IMR-90 (cell line): Measurements from ENCODE around the gene KCNT1. TPM values are rescaled to one million over a fixed set of nuclear protein-coding genes. Genes with fewer than 3 reads are reported as not detected.

ENCODE experiments used
- ATAC-seq: fragments of 200-7000 bp; cut with Tn5 transposase; 2 replicates; pipeline ENCODE4 v1.9.1; 2020; ENCODE audit warnings: low read depth, mild to moderate bottlenecking, moderate library complexity
- BruUV-seq: library from RNA; stranded (reverse); fragments of 400-500 nt; replicated peaks from 2 replicates; lab custom pipeline; 2021; lab: Mats Ljungman, UMichigan
- CTCF ChIA-PET: fragments of 300-600 bp; formaldehyde crosslinking; extraction: SDS; loops from one replicate; lab custom pipeline; 2021; ENCODE audit warnings: antibody characterized with exemption; lab: Yijun Ruan, JAX
- POLR2A ChIA-PET: fragments of 300-600 bp; sonication (Branson Sonifier 250); formaldehyde crosslinking; loops from one replicate; lab custom pipeline; 2022; ENCODE audit warnings: antibody characterized with exemption; ENCODE audit not compliant: unreplicated experiment; lab: Charles Lee
- DNase-seq: peaks from one replicate; pipeline ENCODE4 v3.0.0; 2013
- H2AFZ ChIP-seq: replicated peaks from 2 replicates; pipeline ENCODE3; 2013; ENCODE audit warnings: low read length, mild to moderate bottlenecking; ENCODE audit not compliant: poor library complexity
- H2AK5ac ChIP-seq: 2 replicates; pipeline ENCODE4 v1.6.1; 2013; ENCODE audit warnings: low read depth, low read length, inconsistent platforms
- H2AK9ac ChIP-seq: replicated peaks from 2 replicates; pipeline ENCODE3; 2013; ENCODE audit warnings: mild to moderate bottlenecking, low read depth, low read length, moderate library complexity; ENCODE audit not compliant: poor library complexity
- H2BK120ac ChIP-seq: 2 replicates; pipeline ENCODE4 v1.6.1; 2013; ENCODE audit warnings: low read depth, low read length, inconsistent platforms
- H2BK15ac ChIP-seq: 3 replicates; pipeline ENCODE4 v1.6.1; 2013; ENCODE audit warnings: low read depth, low read length, inconsistent platforms
- H2BK20ac ChIP-seq: 2 replicates; pipeline ENCODE4 v1.6.1; 2013; ENCODE audit warnings: low read depth, mild to moderate bottlenecking, inconsistent platforms, low read length, moderate library complexity
- H2BK5ac ChIP-seq: 2 replicates; pipeline ENCODE4 v1.6.1; 2013; ENCODE audit warnings: mild to moderate bottlenecking, low read depth, low read length, inconsistent platforms; ENCODE audit not compliant: poor library complexity, severe bottlenecking
- H3K14ac ChIP-seq: replicated peaks from 2 replicates; pipeline ENCODE4 v1.6.1; 2013; ENCODE audit warnings: low read depth, low read length, inconsistent platforms
- H3K18ac ChIP-seq: 2 replicates; pipeline ENCODE4 v1.6.1; 2013; ENCODE audit warnings: low read depth, low read length, control low read depth
- H3K23ac ChIP-seq: 2 replicates; pipeline ENCODE4 v1.6.1; 2013; ENCODE audit warnings: low read depth, low read length, inconsistent platforms
- H3K27ac ChIP-seq: 2 replicates; pipeline ENCODE4 v1.5.1; 2013; ENCODE audit warnings: mild to moderate bottlenecking, control low read depth, low read length; ENCODE audit not compliant: insufficient read depth
- H3K27me3 ChIP-seq: 2 replicates; pipeline ENCODE4 v1.6.1; 2013; ENCODE audit warnings: low read length; ENCODE audit not compliant: control insufficient read depth, insufficient read depth
- H3K36me3 ChIP-seq: 2 replicates; pipeline ENCODE4 v1.6.1; 2013; ENCODE audit warnings: low read length, mixed read lengths; ENCODE audit not compliant: control insufficient read depth, insufficient read depth
- H3K4ac ChIP-seq: 2 replicates; pipeline ENCODE4 v1.6.1; 2013; ENCODE audit warnings: low read depth, low read length, inconsistent platforms
- H3K4me1 ChIP-seq: 2 replicates; pipeline ENCODE4 v1.6.1; 2013; ENCODE audit warnings: low read length, mixed read lengths; ENCODE audit not compliant: control insufficient read depth, insufficient read depth
- H3K4me2 ChIP-seq: 2 replicates; pipeline ENCODE4 v1.6.1; 2013; ENCODE audit warnings: low read depth, mild to moderate bottlenecking, control low read depth, low read length, moderate library complexity
- H3K4me3 ChIP-seq: 2 replicates; pipeline ENCODE4 v1.5.1; 2013; ENCODE audit warnings: low read depth, mild to moderate bottlenecking, control low read depth, low read length, moderate library complexity; ENCODE audit not compliant: insufficient read depth
- H3K56ac ChIP-seq: 2 replicates; pipeline ENCODE4 v1.6.1; 2013; ENCODE audit warnings: low read length, inconsistent platforms; ENCODE audit not compliant: insufficient read depth; ENCODE audit errors: extremely low read depth
- H3K79me1 ChIP-seq, 2 experiments: 2 replicates each; pipeline ENCODE4 v1.6.1; 2013; ENCODE audit warnings: low read length in 2 of 2, inconsistent platforms in 1 of 2, low read depth in 1 of 2
- H3K9ac ChIP-seq: 2 replicates; pipeline ENCODE4 v1.6.1; 2013; ENCODE audit warnings: low read depth, low read length, control low read depth
- H3K9me1 ChIP-seq: 2 replicates; pipeline ENCODE4 v1.6.1; 2013; ENCODE audit warnings: low read length, inconsistent platforms; ENCODE audit not compliant: insufficient read depth
- H3K9me3 ChIP-seq: 2 replicates; pipeline ENCODE4 v1.6.1; 2013; ENCODE audit warnings: low read length; ENCODE audit not compliant: control insufficient read depth, insufficient read depth
- H4K20me1 ChIP-seq: 2 replicates; pipeline ENCODE4 v1.6.1; 2013; ENCODE audit warnings: low read length, inconsistent platforms; ENCODE audit not compliant: insufficient read depth
- H4K5ac ChIP-seq: 2 replicates; pipeline ENCODE4 v1.6.1; 2013; ENCODE audit warnings: mild to moderate bottlenecking, low read depth, low read length, control low read depth
- H4K8ac ChIP-seq, 2 experiments: 2 replicates each; pipeline ENCODE4 v1.6.1; 2013; ENCODE audit warnings: low read depth in 2 of 2, low read length in 2 of 2, control low read depth in 1 of 2, inconsistent platforms in 1 of 2
- H4K91ac ChIP-seq: 2 replicates; pipeline ENCODE4 v1.6.1; 2013; ENCODE audit warnings: low read depth, low read length, inconsistent platforms; ENCODE audit not compliant: insufficient read depth
- BHLHE40 ChIP-seq: fragments of 150-350 bp; IDR thresholded peaks from 2 replicates; pipeline ENCODE4 v1.6.1; 2016; ENCODE audit warnings: mild to moderate bottlenecking, low read depth, low read length
- CEBPB ChIP-seq: IDR thresholded peaks from 2 replicates; pipeline ENCODE4 v1.6.1; 2012; ENCODE audit warnings: low read depth, low read length, improper control_type of control experiment
- CHD1 ChIP-seq: IDR thresholded peaks from 2 replicates; pipeline ENCODE4 v1.6.1; 2012; ENCODE audit warnings: low read depth, low read length, improper control_type of control experiment
- FOS ChIP-seq: fragments of 150-350 bp; IDR thresholded peaks from 2 replicates; pipeline ENCODE4 v1.6.1; 2016; ENCODE audit warnings: low read depth, low read length
- MAZ ChIP-seq: IDR thresholded peaks from 2 replicates; pipeline ENCODE4 v1.6.1; 2012; ENCODE audit warnings: low read depth, mild to moderate bottlenecking, low read length, improper control_type of control experiment, moderate library complexity, borderline replicate concordance
- POLR2A ChIP-seq: IDR thresholded peaks from 2 replicates; pipeline ENCODE4 v1.6.1; 2012; ENCODE audit warnings: mild to moderate bottlenecking, low read depth, low read length
- RAD21 ChIP-seq: IDR thresholded peaks from 2 replicates; pipeline ENCODE4 v1.6.1; 2012; ENCODE audit warnings: low read length, improper control_type of control experiment
- RCOR1 ChIP-seq: IDR thresholded peaks from 2 replicates; pipeline ENCODE4 v1.6.1; 2012; ENCODE audit warnings: mild to moderate bottlenecking, low read length, improper control_type of control experiment; ENCODE audit not compliant: insufficient replicate concordance
- SMC3 ChIP-seq: fragments of 150-350 bp; IDR thresholded peaks from 2 replicates; pipeline ENCODE4 v1.6.1; 2016; ENCODE audit warnings: low read depth, mild to moderate bottlenecking, antibody characterized with exemption, low read length, moderate library complexity
- WGBS, 2 experiments: methylation state at CpG; one replicate each; pipeline versions ENCODE4 v1.1.5 to v1.1.7; 2013; ENCODE audit warnings: missing lambda C conversion rate in 2 of 2; ENCODE audit not compliant: insufficient read length in 1 of 2; ENCODE audit errors: extremely low coverage in 2 of 2; 5-methylcytosine and 5-hydroxymethylcytosine counted together
- dilution Hi-C: fragments of 300-500 bp; cut with HindIII; formaldehyde crosslinking; loops from one replicate; pipeline ENCODE4 v1.14.3; 2018; ENCODE audit warnings: low sequenced_read_pairs; ENCODE audit not compliant: unreplicated experiment
- in situ Hi-C: fragments of 300-500 bp; cut with MboI; formaldehyde crosslinking; loops from 3 replicates; pipeline ENCODE4 v1.14.3; 2019; ENCODE audit warnings: low sequenced_read_pairs, inconsistent platforms, mixed read lengths
- intact Hi-C: fragments of 100-400 bp; cut with micrococcal nuclease; formaldehyde crosslinking; loops from 2 replicates; pipeline ENCODE4 v1.10.0; 2022
- polyA plus RNA-seq, 3 experiments: library from polyadenylated mRNA; depleted of rRNA; stranded (reverse); fragments of >200 nt; gene quantifications; 2 replicates each; pipeline ENCODE4 v1.2.3, GENCODE V29; 2012; ENCODE audit warnings: low replicate concordance in 1 of 3
- total RNA-seq: library from RNA; depleted of rRNA; stranded (reverse); fragments of >200 nt; gene quantifications from 2 replicates; pipeline ENCODE4 v1.2.3, GENCODE V29; 2012
- TF ChIP-seq, protein P1 (sequence below): conservative IDR thresholded peaks from 2 replicates; pipeline ENCODE4 v1.5.1; 2012; ENCODE audit warnings: mild to moderate bottlenecking, low read depth, low read length, improper control_type of control experiment

KCNT1 gene
- total and polyA plus RNA-seq, 2 of the 4 experiments (the other 2 are of a cell fraction), result not detected

DNA sequence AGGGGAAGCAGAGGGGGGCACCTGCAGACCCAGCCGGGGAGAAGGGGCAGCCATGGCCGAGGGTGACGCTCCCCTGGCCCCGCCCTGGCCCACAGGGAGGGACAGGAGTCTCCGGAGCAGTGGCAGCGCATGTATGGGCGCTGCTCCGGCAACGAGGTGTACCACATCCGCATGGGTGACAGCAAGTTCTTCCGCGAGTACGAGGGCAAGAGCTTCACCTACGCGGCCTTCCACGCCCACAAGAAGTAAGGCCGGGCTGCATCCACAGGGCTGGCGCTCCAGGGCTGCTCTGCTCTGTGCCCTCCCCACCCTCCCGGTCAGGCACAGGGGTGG lies 68.2 kb downstream of the KCNT1 start:
- peaks cover 16% of the 10 kb centered on the region for H3K9me3 ChIP-seq
- H3K18ac ChIP-seq, result no peak overlapping the region
- H2BK5ac ChIP-seq, result no peak overlapping the region
- H3K27me3 ChIP-seq, result peaks cover 2% of the 10 kb centered on the region; the same call in 1 of the 2 replicates
- dilution Hi-C loops (no loop called here), in situ Hi-C loops (no loop called here), intact Hi-C loops (no loop called here)
- no peak overlapping the region for H3K9ac ChIP-seq
- H4K5ac ChIP-seq, result no peak overlapping the region
- H3K79me1 ChIP-seq, result no peaks in the 10 kb centered on the region
- no peak for TF ChIP-seq FOS
- TF ChIP-seq CHD1, result no peak
- no peak for TF ChIP-seq RAD21
- no peak for TF ChIP-seq MAZ
- no peak for TF ChIP-seq CEBPB
- no peak for TF ChIP-seq RCOR1
- TF ChIP-seq, protein P1, sequence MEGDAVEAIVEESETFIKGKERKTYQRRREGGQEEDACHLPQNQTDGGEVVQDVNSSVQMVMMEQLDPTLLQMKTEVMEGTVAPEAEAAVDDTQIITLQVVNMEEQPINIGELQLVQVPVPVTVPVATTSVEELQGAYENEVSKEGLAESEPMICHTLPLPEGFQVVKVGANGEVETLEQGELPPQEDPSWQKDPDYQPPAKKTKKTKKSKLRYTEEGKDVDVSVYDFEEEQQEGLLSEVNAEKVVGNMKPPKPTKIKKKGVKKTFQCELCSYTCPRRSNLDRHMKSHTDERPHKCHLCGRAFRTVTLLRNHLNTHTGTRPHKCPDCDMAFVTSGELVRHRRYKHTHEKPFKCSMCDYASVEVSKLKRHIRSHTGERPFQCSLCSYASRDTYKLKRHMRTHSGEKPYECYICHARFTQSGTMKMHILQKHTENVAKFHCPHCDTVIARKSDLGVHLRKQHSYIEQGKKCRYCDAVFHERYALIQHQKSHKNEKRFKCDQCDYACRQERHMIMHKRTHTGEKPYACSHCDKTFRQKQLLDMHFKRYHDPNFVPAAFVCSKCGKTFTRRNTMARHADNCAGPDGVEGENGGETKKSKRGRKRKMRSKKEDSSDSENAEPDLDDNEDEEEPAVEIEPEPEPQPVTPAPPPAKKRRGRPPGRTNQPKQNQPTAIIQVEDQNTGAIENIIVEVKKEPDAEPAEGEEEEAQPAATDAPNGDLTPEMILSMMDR, result no peak
- TF ChIP-seq POLR2A, result no peak
- TF ChIP-seq BHLHE40, result no peak
- TF ChIP-seq SMC3, result no peak
- ATAC-seq, result no peak
- H2BK20ac ChIP-seq, result no peak overlapping the region
- no peaks in the 10 kb centered on the region for H3K36me3 ChIP-seq
- WGBS, 2 experiments, result 68% methylated on average over 6 of the region's 19 CpGs; no CpG with 5 or more reads in 1 of the 2 experiments
- no peak overlapping the region for H2AK9ac ChIP-seq
- no peak overlapping the region for H3K4me2 ChIP-seq
- H3K9me1 ChIP-seq, result peaks cover 5% of the 10 kb centered on the region; the same call in 1 of the 2 replicates
- H2AFZ ChIP-seq, result no peak overlapping the region
- no peak overlapping the region for H3K27ac ChIP-seq
- no peak overlapping the region for H2BK15ac ChIP-seq
- H3K14ac ChIP-seq, result no peak overlapping the region
- no peaks in the 10 kb centered on the region for H4K20me1 ChIP-seq
- no peak overlapping the region for H4K8ac ChIP-seq
- ChIA-PET CTCF (no interaction called here), POLR2A (no interaction called here)
- H3K56ac ChIP-seq, result no peak overlapping the region
- no peak overlapping the region for H4K91ac ChIP-seq
- no peak overlapping the region for H3K4ac ChIP-seq
- H2BK120ac ChIP-seq, result no peak overlapping the region
- H3K23ac ChIP-seq, result no peak overlapping the region
- DNase-seq, result no peak
- no peaks in the 10 kb centered on the region for H3K4me1 ChIP-seq
- no peak overlapping the region for H3K4me3 ChIP-seq
- H2AK5ac ChIP-seq, result no peak overlapping the region
- no TSS peak for BruUV-seq
